ENCODE measurements around the gene TIAM1.
"Not testable (repeated sequence)": the region's sequence is repeated elsewhere in the genome, so short reads cannot be mapped to it uniquely, and the experiment has no call there.

TIAM1 gene

DNA sequence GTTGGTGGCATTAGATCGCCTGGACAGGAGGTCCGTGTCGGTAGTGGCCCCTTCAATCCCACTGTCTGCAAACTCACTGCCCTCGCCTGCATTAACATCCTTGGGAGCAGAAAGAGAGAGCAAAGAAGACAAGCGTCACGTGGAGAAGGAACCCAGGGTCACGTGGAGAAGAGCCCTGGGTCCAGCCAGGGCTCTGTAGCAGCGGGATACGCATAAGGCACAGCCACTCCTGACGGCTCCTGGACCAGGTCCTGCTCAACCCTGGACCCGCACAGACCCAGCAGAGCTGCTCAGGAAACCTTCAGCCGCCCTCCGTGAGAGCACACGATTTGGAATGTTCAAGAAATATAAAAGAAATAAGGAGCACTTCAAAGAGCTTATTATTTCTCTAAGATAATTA is 92.0 kb downstream of the TIAM1 start:
- no peak for DNase-seq

DNA sequence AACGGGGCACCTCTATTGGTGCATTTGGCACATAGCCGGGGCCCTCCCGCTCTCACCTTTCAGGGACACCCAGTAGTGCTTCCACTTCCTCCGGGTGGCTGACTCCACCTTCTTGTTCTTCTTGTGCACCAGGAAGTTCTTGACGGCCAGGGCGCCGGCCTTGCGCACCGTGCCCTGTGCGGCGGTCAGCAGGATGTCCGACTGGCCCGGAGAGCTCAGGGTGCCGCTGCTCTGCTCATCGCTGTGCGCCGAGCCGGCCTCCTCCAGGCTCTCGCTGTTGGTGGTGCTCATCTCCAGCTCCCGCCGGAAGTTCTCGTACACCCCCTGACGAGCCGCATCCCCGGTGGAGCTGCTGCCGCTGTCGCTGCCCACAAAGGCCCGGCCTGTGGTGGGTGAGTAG is 92.4 kb downstream of the TIAM1 start:
- no peak for DNase-seq

DNA sequence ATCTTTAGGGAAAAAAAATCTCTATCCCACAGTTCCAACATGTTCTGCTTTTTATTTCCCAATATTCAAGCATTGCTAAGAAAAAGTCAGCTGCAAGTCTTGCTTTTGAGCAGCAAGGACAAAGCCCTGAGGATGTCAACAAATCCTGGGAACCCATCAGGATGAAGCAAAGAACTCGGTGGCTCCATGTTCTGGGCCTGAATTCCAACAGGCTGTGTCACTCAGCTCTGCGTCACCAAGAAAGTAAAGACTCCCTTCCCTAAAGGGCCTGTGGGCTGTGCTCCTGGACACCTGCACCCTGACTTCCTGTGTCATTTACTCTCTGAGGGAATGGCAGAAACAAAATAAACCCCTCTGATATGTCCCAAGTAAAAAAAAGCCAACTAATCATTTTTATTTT is 95.5 kb downstream of the TIAM1 start:
- no peak for DNase-seq

DNA sequence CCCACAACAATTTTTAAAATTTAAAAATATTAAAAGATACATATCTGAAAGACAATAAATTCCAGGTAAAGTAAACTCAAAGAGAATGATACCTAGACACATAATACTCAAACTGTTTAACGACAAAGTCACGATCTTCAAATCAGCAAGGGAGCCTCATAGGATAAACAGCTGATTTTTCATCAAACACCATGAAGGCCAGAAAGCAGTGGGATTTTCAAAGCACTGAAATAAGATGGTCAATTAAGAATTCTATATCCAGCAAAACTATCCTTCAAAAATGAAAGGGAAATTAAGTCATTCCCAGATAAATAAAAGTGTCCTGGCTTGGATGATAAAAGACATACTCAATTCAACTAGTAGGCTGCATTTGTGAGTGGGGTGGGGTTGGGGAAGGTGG is 100.5 kb downstream of the TIAM1 start:
- DNase-seq: no peak

DNA sequence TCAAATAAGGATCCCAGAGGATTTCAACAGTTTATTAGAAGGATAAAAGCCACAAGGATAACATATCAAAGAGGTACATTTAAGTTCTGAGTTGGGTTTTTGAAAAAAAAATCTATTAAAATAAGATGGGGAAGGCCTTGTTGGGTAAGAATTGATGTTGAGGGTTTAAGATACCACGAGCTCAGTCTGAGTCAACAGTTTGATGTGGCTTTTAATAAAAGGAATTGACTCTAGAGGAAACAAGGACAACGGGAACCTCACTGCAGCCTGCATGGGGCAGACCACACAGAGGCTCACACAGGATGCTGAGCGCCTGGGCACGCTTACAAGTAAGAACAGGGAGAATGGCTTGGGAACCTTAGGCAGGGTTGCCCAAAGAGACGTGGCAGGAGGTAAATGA is 107.5 kb downstream of the TIAM1 start:
- no peak for DNase-seq

DNA sequence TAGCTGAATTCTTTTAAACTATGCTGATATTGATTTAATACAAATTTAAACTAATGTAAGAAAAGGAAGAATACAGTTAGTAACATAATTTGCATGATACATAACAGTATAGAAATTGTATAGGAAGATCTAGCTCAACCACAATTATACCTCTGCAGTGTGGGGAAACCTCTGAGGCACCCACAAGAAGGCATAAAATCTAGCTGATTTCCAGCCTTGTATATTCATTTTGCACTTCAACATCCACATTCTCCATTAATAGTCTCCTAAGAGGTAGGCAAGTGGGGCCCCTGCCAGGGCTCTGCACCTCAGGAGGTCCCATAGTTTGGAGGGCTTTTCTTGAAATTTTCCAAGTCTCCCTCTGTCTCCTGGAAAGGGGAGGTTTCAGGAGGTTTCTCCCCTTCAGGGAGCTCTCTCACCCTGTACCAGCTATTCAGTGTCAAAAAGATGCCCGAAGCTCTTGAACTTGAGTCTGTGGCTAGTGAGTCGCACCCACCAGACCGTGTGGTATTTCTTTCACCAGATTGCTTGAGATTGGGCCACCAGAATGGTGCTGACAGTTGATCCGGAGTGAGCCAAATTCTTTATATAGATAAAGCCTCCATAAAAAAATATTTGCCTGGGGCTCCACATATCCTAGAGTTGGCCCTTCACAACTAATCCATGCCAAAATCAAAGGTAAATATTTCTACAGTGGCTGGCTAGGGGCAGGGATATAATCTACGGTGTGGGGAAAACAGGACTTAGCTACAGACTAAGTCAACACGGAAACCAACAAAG is 108.2 kb downstream of the TIAM1 start:
- DNase-seq: no peak

DNA sequence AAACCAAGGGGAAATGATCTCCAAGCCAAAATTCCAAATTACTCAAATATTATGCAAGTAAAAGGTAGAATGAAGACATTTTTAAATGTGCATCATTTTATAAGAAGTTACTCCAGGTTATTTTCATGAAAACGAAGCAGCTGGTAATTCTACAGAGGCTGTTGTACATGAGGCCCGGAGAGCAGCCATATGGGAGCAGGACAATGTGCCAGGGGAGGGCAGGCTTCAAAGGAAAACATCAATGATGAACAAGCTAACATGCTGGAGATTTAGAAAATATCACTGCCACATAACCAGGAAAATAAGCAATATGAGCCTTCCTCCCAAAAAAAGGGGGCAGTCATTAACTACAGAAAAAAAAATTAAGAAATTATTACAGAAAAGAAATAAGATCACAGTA is 109.1 kb downstream of the TIAM1 start:
- DNase-seq: no peak

DNA sequence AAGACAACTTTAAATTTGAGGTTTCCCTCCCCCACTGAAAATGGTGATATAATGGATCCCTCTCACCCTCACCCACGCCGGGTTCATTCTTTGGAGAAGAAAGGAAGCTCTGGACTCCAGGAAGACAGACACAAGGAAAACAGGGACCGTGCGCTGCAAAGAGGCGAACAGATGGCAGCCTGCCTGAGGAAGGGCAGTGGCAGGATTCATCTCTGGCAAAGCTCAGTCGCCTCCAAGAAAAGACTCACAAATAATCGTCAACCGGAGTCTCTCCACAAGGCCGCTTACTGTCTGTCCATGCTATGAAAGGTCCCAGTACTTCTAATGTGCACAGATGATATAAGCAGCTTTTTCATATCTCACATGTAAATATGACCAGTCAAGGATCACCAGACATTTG is 110.3 kb downstream of the TIAM1 start:
- no peak for DNase-seq

DNA sequence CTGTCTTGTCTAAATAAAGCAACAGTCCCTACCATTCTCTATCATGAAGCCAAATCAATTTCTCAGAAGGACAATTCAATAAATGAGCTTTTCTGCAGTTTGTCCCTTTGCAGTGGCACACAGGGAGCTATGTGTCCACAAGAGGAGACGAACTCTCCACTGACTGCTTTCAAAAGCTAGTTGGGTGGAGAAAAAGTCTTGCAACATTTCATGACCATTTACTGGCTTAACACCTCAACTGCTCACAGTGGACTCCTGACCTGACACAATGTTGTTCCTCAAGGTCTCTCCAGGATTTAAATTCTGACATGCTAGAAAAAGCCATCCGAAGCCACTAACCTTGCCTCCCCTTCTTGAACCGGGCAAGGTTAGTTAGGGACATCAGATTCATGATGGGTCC is 111.7 kb downstream of the TIAM1 start:
- no peak for DNase-seq

DNA sequence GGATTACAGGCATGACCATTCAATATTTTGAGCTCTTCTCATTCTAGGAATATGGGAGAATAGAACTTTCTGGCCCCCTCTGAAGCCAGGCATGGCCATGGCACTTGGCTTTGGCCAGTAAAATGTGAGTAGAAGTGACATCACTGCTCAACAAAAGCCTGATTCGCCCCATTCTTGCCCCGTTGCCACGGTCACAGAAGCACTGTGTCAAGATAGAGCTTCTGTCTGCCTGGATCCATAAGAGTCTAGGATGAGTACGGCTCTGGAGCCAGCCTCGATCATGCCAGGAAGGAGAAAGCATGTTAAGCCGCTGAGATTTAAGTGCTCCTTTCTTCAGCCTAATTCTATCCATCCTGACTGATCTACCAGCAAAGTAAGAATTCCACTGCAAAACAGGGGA is 113.1 kb downstream of the TIAM1 start:
- no peak for DNase-seq

DNA sequence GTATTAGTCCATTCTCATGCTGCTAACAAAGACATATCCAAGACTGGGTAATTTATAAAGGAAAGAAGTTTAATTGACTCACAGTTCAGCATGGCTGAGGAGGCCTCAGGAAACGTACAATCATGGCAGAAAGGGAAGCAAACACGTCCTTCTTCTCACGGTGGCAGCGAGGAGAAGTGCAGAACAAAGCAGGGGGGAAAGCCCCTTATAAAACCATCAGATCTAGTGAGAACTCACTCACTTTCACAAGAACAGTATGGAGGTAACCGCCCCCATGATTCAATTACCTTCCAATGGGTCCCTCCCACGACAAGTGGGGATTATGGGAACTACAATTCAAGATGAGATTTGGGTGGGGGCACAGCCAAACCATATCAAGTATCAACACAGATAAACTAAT is 115.3 kb downstream of the TIAM1 start:
- DNase-seq: not testable (repeated sequence)

DNA sequence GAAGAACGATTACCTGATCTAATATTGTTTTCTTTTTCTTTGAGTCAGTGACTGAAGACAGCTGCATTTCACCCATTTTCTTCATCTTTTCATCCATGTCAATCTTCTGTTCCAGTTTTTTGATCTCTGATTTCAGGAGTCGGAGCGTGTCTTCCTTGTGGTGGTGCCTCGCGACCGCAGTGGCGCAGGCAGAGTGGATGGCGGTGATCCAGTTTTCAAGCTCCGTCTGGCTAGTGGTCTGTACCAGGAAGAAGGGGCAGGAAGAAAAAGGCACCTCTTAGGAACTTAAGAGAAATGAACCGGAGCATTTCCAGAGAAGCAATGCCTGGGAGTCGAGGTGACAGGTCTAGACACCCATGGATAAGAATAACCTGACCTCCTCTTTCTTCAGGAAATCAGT is 118.3 kb downstream of the TIAM1 start:
- DNase-seq: no peak

DNA sequence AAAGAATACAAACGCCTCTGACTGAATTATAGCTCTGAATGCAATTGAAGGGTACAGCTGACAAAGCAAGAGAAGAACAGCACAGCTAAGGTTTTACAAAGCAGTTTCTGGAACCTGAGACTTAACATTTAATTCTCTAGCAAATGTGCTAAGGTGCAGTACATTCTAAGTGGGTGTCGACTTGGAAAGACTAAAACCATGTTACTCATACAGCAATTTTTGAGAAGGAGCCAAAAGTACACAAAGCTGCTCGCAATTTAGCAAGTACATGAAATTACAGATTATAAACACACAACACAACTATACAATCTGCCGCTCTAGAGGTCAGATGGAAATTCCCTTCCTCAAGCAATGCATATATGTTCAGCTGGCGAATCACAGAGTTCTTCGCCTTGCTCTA is 121.9 kb downstream of the TIAM1 start:
- DNase-seq: no peak

DNA sequence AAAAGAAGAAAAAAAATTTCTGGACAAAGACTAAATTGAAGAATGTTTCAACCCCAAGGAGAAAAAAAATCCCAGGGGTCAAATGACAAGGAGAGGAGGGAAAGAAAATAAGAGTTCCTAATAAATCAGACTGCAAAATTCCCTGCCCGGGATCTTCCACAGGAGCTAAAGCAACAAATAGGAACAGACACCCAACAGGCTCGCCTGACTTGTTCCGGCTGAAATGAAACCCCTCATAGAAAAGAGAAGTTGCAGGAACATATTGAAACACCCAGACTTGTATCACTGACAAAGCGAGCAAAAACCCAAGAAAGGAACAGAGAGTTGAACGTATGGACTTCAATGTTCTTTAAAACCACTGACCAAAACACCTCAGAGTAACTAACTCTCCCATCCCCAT is 123.0 kb downstream of the TIAM1 start:
- DNase-seq: no peak

DNA sequence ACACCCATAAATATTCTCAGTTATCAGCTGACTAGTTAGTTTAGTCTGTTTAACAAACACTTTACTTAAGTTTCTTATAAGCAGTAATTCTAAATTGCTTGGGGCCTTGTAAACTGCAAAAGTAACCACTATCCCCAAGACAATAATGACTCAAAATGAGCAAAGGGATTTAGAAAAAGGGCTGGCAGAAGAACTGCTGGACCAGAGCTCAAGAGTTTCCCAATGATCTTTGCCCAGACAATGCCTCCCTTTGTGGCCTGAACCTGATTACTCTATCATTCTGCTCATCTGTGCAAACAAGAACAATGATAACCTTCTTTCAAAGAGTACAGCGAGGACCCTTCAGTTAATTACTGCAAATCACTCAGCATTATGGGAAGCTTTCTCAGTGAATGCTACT is 123.5 kb downstream of the TIAM1 start:
- DNase-seq: no peak

DNA sequence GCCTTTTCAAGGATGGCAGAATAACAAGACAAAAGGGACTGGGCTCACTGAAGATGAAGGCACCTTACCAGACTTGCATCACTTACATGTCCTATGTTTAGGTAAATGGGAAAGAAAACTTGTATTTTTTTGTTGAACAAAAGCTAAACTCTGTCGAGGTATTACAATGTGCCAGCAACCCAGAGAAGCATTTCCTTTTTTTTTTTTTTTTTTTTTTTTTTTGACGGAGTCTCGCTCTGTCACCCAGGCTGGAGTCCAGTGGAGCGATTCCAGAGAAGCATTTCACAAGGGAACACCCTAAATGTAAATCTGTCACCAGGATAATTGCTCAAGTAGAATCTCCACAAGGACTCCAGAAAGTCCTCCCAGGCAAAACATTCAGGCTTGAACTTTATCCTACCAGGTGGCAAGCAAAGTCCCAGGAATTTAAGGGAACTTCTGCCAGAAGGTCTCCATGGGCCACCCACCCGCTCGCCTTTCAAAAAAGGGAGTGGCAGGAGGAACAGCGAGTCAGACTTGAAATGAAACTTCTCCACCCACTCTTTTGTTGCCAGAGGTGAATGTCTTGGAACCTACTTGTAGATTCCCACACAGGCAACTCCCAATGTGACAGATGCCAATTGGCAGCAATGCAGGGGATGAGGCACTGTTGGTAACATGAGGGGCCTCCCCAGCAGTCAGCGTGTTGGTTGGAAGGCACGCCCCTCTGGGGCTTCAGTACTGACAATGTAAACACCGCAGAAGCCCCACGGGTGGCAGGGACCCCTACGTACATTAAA is 125.0 kb downstream of the TIAM1 start:
- no peak for DNase-seq

DNA sequence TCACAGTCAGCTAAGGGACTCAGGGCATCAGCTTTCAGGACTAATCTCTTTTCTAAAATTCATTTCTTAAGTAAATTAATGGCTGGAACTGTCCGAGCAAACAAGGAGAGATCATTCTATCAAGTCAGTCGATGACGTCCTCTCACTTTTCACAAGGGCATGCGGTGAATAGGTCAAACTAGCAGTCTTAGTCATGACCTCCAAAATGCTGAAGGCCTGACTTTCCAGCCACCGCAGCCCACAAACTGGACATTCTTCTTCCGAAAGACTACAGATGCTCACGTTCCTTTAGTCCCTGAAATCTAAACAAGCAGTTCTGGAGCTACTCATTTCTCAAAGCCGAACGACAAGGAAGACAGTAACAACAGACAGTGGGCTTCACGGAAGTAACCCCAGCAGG is 127.9 kb downstream of the TIAM1 start:
- no peak for DNase-seq

DNA sequence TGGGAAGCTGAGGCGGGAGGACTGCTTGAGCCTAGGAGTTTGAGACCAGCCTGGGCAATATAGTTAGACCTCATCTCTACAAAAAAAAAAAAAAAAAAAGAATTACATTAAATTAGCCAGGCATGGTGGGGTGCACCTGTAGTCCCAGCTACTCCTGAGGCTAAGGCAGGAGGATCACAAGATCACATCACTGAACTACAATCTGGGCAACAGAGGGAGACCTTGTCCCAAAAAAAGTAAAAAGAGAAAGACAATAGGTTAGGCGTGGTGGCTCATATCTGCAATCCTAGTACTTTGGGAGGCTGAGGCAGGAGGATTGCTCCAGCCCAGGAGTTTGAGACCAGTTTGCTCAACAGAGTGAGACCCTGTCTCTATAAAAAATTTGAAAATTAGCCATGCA is 130.3 kb downstream of the TIAM1 start:
- DNase-seq: peak in 1 of 2 donors; percentile 37

DNA sequence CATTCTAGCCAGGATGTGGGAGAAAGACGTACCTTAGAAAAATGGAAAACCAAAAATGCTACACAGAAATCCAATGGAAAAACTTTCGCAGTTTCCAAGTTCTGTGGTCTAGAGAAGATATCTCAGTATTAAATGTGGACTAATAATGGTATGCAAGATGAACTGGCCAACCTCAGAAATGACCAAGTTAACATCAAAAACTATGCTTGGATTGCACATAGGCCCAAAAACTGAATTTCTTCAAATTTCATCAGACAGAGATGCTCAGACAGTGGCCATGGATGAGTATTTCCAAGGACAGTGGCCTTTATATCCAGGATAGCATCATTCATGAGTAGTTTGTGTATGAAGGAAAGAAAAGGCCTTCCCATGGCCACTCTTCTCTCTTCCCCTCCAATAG is 132.2 kb downstream of the TIAM1 start:
- DNase-seq: no peak

DNA sequence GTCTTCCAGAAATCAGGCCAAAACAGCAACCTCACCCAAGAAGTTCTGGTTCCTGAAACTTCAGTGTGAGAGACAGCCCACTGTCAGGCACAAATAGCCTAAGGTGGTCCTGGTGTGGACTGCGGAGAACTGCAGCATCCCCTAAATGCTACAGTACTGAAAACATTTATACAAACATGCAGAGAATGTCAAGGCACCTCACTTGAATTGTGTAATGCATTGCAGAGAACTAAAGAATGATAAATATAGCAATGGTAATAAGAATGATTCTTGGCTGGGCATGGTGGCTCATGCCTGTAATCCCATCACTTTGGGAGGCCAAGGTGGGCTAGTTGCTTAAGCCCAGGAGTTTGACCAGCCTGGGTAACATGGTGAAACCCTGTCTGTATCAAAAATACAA is 138.6 kb downstream of the TIAM1 start:
- no peak for DNase-seq

DNA sequence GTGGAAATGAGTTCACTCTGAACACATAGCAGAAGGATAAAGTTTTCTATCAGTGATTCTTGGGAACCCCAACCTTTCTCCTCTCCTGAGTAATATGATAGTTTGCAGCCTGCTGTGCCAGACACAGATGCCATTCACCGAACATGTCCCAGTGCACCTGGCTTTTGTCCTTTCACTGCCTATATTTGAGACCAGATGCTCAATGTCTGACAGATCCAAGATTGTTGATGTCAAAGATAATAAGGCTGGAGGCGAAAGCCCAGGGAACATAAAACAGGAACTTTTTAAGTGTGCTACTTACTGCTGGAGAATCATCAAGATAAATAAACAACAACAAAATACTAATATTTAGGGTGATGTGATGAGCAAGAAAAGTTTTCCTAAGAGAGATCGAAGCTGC is 139.3 kb downstream of the TIAM1 start:
- DNase-seq: no peak

DNA sequence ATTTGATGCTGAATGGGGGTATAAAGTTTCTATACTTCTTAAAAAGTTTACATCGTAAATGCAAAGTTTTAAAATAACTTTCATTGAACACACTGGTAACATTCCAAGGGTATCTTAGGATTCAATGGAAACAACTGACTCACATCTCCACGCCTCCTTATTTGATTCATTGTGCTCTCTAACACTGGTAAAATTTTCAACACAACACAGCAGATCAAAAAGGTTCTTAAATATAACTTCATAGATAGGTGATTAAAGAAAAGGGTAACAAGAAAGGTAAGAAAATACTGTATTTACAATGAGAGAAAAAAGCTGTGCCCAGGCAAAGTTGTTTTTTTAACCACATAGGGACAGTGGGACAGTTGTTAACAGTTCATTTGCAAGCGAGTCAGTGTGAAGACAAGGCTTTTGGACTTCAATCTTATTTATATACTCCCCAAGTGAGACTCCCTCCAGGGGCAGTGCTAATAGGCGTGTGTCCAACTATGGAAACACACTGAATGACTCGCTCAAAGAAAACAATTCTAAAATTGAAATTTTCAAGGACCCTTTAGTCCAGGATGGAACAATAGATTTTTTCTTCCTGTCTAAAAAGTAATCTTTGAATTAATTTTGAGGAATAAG is 140.5 kb downstream of the TIAM1 start:
- DNase-seq: no peak

DNA sequence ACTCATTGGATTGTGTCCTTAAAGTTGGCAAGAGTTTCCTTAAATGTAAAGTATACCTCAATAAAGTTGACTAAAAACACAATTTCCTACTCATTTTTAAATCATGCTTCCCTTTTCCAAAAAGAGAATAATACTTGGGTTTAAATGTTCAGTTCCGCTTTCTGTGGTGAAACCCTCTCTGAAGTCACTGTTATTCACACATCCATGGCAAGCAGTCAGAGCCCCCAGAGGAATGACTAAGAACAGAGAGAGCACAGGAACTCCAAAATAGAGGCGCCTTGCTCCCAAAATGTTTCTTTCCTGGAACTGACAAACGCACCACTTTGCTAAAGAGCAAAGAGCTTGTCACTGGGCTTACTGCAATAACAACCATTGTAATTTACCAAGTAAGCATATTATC is 142.5 kb downstream of the TIAM1 start:
- peak in 1 of 2 donors; percentile 38 for DNase-seq

DNA sequence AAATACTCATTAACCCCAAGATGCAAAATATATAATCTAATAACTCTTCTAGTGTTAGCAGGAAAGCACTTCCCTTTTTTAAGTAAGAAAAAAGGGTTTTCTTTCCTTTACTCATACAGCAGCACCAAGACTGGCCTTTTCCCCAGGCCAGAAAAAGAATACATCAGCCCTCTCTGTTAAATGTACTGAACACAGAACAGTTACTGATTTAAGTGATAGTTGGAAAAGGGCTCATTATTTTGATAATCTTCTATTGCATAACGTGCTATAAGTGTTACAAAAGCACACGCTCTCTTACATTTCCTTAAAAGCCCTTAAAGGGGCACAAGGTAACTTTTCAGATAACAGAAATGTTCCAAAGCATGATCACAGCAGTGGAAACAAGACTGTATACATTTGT is 142.9 kb downstream of the TIAM1 start:
- DNase-seq: no peak
